Panc1 (cell line): ENCODE measurements around the gene PKMYT1.
A peak's percentile ranks its signal among the peaks of the same experiment; 100 is the strongest.

Experiments
- CTCF ChIP-seq: fragments of 450-650 bp; IDR thresholded peaks from 2 replicates; pipeline ENCODE4 v1.5.1; 2017; ENCODE audit warnings: mild to moderate bottlenecking
- POLR2AphosphoS5 ChIP-seq: IDR thresholded peaks from 2 replicates; pipeline ENCODE4 v1.6.1; 2012; ENCODE audit warnings: mild to moderate bottlenecking, low read depth, low read length, moderate library complexity
- REST ChIP-seq, 2 experiments: IDR thresholded peaks; 2 replicates each; pipeline ENCODE4 v1.6.1; 2011 to 2012; ENCODE audit warnings: low read depth in 2 of 2, control low read depth in 1 of 2, low read length in 1 of 2, mild to moderate bottlenecking in 1 of 2, moderate library complexity in 1 of 2; ENCODE audit not compliant: insufficient read depth in 1 of 2
- SIN3A ChIP-seq: IDR thresholded peaks from 2 replicates; pipeline ENCODE4 v1.6.1; 2012; ENCODE audit warnings: low read depth, mild to moderate bottlenecking, low read length, moderate library complexity, borderline replicate concordance; ENCODE audit not compliant: insufficient read depth
- TCF7L2 ChIP-seq: IDR thresholded peaks from 2 replicates; pipeline ENCODE4 v1.6.1; 2011; ENCODE audit warnings: mild to moderate bottlenecking, low read depth, low read length, inconsistent platforms

GRCh38 chr16:3003582-3004270, 23.5 kb upstream of the PKMYT1 start:
- TF ChIP-seq SIN3A (0 out of 2 replicates have a peak, but pooled peaks have one; percentile 33), CTCF (peak; percentile 92), POLR2AphosphoS5 (peak; percentile 51; the same call in 1 of the 2 replicates), REST (IDR thresholded peaks at IDR 0.05; ENCODE audit: insufficient read depth in 1 of 2, low read depth in 2 of 2, low read length in 1 of 2) (peak in 1 of 2 experiments; percentile 7; a peak in 1 of 4 replicates), TCF7L2 (no peak)
